Ectodermal cell (in vitro differentiated cells): Measurements from ENCODE around the gene PSMA2.
"Not testable (repeated sequence)": the region's sequence is repeated elsewhere in the genome, so short reads cannot be mapped to it uniquely, and the experiment has no call there.

ENCODE experiments used
- H3K27ac ChIP-seq: 2 replicates; pipeline ENCODE4 v1.7.0; 2013; ENCODE audit warnings: mild to moderate bottlenecking, low read depth, low read length; ENCODE audit not compliant: insufficient read depth, poor library complexity, severe bottlenecking
- H3K27me3 ChIP-seq: 2 replicates; pipeline ENCODE4 v1.7.0; 2013; ENCODE audit warnings: mild to moderate bottlenecking, low read length; ENCODE audit not compliant: insufficient read depth, control insufficient read depth, poor library complexity, severe bottlenecking
- H3K36me3 ChIP-seq: one replicate; pipeline ENCODE4 v1.7.0; 2013; ENCODE audit warnings: low read length; ENCODE audit not compliant: control insufficient read depth, insufficient read depth
- H3K4me1 ChIP-seq: one replicate; pipeline ENCODE4 v1.7.0; 2013; ENCODE audit warnings: low read length; ENCODE audit not compliant: control insufficient read depth, insufficient read depth
- H3K4me3 ChIP-seq: 2 replicates; pipeline ENCODE4 v1.7.0; 2013; ENCODE audit warnings: low read depth, low read length, control low read depth; ENCODE audit not compliant: insufficient read depth
- H3K9me3 ChIP-seq: 2 replicates; pipeline ENCODE4 v1.7.0; 2013; ENCODE audit warnings: mild to moderate bottlenecking, low read length, moderate library complexity; ENCODE audit not compliant: control insufficient read depth
- WGBS, 2 experiments: methylation state at CpG; one replicate each; pipeline ENCODE4 v1.1.7; 2013; ENCODE audit warnings: missing lambda C conversion rate in 2 of 2; 5-methylcytosine and 5-hydroxymethylcytosine counted together

Gene PSMA2

DNA sequence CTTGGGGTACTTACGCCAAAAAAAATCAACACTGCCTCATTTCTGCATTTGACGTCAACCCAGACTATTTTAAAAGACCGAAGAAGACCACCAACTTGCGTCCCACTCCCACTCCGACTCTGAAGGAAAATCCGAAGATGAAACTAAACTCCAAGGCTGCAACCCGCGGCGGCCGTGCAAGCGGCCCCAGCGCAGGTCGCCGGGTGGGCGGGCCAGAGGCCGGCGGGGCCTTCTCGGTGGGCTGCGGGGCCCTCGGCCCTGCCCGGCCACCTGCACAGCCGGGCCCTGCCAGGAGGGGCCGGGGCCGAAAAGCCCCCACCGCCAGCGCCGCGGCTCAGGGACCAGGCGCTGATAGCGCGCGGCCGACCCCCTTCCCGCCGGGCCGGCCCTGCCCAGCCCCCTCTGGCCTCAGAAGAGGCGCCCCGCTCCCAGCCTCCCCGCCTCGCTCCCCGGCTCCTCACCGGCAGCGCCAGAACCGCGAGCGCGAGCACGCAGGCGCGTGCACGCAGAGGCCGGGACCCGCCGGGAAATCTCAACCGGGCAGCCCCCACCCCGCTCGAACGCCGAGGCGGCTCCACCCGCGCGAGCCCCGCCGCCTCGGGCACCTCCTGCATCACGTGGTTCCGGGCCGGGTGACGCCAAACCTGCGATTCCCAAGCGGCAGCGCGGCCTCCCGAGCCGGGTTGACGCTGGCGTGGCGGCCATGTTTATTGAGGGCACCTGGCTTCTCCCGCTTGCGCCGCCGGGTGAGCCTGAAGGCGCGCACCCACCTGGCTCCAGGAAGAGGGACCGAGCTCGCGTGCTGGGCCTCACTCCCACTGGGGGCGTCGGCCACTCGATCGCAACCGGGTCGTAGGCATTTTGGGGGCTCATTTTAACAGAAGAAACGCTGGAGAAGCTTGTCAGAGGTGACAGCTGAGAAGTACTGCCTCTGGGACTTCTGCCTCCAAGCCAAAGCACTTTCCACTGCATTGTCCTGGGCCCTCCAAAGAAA is 20.2 kb downstream of the PSMA2 start, which contains the start of gene C7orf25:
C7orf25 (minus strand) TSS at position 617 of the 994 bp plus-strand sequence. CDS start 1,170 bp downstream, outside the sequence.
- Histone ChIP-seq H3K27ac (peak within 1 kb of the TSS; percentile 73), H3K36me3 (peaks cover 11% of the 10 kb centered on the region), H3K9me3 (no peaks in the 10 kb centered on the region), H3K27me3 (no peaks in the 10 kb centered on the region), H3K4me3 (peak within 1 kb of the TSS; percentile 62), H3K4me1 (no peaks in the 10 kb centered on the region)
- WGBS, 2 experiments: 0 to 1% methylated on average over 95 of the region's 95 CpGs

GRCh38 chr7:42910306-42910705 is 21.7 kb downstream of the PSMA2 start:
- H3K4me1 ChIP-seq: no peaks in the 10 kb centered on the region
- no peak overlapping the region for H3K4me3 ChIP-seq
- no peak overlapping the region for H3K27ac ChIP-seq
- peaks cover under 1% of the 10 kb centered on the region for H3K36me3 ChIP-seq
- H3K27me3 ChIP-seq: no peaks in the 10 kb centered on the region
- 93 to 96% methylated on average over 2 of the region's 2 CpGs for WGBS, 2 experiments
- no peaks in the 10 kb centered on the region for H3K9me3 ChIP-seq

GRCh38 chr7:42907316-42907715 is 24.7 kb downstream of the PSMA2 start:
- Histone ChIP-seq H3K27ac (no peak overlapping the region), H3K9me3 (no peaks in the 10 kb centered on the region), H3K36me3 (no peaks in the 10 kb centered on the region), H3K4me3 (no peak overlapping the region), H3K27me3 (no peaks in the 10 kb centered on the region), H3K4me1 (no peaks in the 10 kb centered on the region)

GRCh38 chr7:42906181-42906580 is 25.8 kb downstream of the PSMA2 start:
- Histone ChIP-seq H3K36me3 (no peaks in the 10 kb centered on the region), H3K9me3 (no peaks in the 10 kb centered on the region), H3K4me1 (no peaks in the 10 kb centered on the region), H3K27me3 (no peaks in the 10 kb centered on the region), H3K27ac (no peak overlapping the region), H3K4me3 (no peak overlapping the region)
- 94 to 95% methylated on average over 1 of the region's 1 CpG for WGBS, 2 experiments

- H3K27me3 ChIP-seq: no peaks in the 10 kb centered on the region
- H3K4me3 ChIP-seq: no peak overlapping the region
- WGBS, 2 experiments: 58 to 64% methylated on average over 3 of the region's 3 CpGs
- H3K27ac ChIP-seq: no peak overlapping the region
- H3K36me3 ChIP-seq: no peaks in the 10 kb centered on the region
- H3K9me3 ChIP-seq: no peaks in the 10 kb centered on the region
- H3K4me1 ChIP-seq: no peaks in the 10 kb centered on the region
Measured at GRCh38 chr7:42902331-42902730, 29.6 kb downstream of the PSMA2 start.

DNA sequence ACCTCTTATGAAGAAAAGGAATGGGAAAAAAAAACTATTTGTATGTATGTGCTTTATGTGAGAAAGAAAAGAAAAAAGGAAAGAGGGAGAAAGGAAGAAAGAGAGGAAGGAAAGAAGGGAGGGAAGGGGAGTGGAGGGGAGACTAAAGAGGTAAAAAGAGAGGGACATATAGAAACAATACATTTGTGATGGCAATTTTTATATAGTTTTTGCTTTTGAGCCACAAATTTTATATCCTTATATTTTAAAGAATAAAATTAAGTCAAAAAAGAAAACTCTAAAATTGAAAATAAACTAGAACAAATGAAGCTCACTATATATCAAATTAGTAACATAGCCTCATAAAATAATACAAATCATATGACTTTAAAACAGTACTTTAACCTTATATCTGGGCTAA is 31.1 kb downstream of the PSMA2 start:
- H3K27ac ChIP-seq: no peak overlapping the region
- no peaks in the 10 kb centered on the region for H3K9me3 ChIP-seq
- no peaks in the 10 kb centered on the region for H3K27me3 ChIP-seq
- H3K4me1 ChIP-seq: no peaks in the 10 kb centered on the region
- H3K36me3 ChIP-seq: no peaks in the 10 kb centered on the region
- no peak overlapping the region for H3K4me3 ChIP-seq

DNA sequence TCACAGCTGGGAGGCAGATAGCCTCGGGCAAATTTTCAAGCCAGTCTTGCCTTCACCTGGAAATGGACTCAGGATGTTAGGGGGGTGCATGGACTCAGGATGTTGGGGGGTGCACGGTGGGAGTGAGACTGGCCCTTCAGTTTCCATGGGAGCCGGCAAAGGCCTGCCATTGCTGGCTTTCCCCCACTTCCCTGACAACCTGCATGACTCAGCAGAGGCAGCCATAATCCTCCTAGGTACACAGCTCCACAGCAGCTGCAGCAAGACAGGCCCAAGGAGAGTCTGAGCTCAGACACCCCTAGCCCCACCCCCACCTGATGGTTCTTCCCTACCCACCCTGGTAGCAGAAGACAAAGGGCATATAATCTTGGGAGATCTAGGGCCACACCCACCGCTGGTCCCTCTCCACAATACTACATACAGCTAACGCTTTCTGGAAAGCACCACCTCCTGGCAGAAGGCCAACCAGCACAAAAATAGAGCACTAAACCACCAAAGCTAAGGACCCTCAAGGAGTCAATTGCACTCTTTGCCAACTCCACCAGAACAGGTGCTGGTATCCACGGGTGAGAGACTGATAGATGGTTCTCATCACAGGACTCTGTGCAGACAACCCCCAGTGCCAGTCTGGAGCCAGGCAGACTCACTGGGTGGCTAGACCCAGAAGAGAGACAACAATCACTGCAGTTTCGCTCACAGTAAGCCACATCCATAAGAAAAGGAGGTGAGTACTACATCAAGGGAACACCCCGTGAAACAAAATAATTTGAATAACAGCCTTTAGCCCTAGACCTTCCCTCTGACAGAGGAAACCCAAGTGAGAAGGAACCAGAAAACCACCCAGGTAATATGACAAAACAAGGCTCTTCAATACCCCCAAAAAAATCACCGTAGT is 38.4 kb downstream of the PSMA2 start:
- H3K9me3 ChIP-seq: no peaks in the 10 kb centered on the region
- no peak overlapping the region for H3K27ac ChIP-seq
- H3K36me3 ChIP-seq: no peaks in the 10 kb centered on the region
- H3K4me1 ChIP-seq: peaks cover 7% of the 10 kb centered on the region
- no peaks in the 10 kb centered on the region for H3K27me3 ChIP-seq
- no peak overlapping the region for H3K4me3 ChIP-seq
- WGBS, 2 experiments: 68 to 75% methylated on average over 9 of the region's 9 CpGs

- H3K4me3 ChIP-seq: peak overlapping the region; percentile 76
- peaks cover 8% of the 10 kb centered on the region for H3K4me1 ChIP-seq
- H3K27ac ChIP-seq: no peak overlapping the region
- H3K9me3 ChIP-seq: no peaks in the 10 kb centered on the region
- no peaks in the 10 kb centered on the region for H3K36me3 ChIP-seq
- H3K27me3 ChIP-seq: no peaks in the 10 kb centered on the region
Measured at GRCh38 chr7:42886893-42887505, 45.0 kb downstream of the PSMA2 start.

GRCh38 chr7:42886129-42886528 is 45.8 kb downstream of the PSMA2 start:
- no peak overlapping the region for H3K27ac ChIP-seq
- H3K9me3 ChIP-seq: no peaks in the 10 kb centered on the region
- H3K4me1 ChIP-seq: peaks cover 8% of the 10 kb centered on the region
- no peaks in the 10 kb centered on the region for H3K27me3 ChIP-seq
- WGBS, 2 experiments: 75 to 85% methylated on average over 1 to 2 of the region's 2 CpGs
- no peaks in the 10 kb centered on the region for H3K36me3 ChIP-seq
- H3K4me3 ChIP-seq: no peak overlapping the region

- not testable (repeated sequence) for H3K36me3 ChIP-seq, H3K27me3 ChIP-seq, H3K9me3 ChIP-seq, H3K4me1 ChIP-seq, H3K4me3 ChIP-seq, H3K27ac ChIP-seq
- WGBS, 2 experiments: 91 to 92% methylated on average over 8 of the region's 8 CpGs
Measured at GRCh38 chr7:42885183-42885582, 46.8 kb downstream of the PSMA2 start.
